Neutrophil (primary cell): ENCODE data around the gene LAMA3.

ENCODE experiments used
- H3K27ac ChIP-seq: fragments of 200-600 bp; sonication (generic); 2 replicates; pipeline ENCODE4 v1.5.1; 2016; ENCODE audit warnings: mild to moderate bottlenecking, moderate library complexity
- H3K27me3 ChIP-seq: fragments of 200-600 bp; sonication (generic); 2 replicates; pipeline ENCODE4 v1.6.0; 2016; ENCODE audit warnings: mild to moderate bottlenecking
- H3K36me3 ChIP-seq: fragments of 200-600 bp; sonication (generic); 2 replicates; pipeline ENCODE4 v1.5.1; 2017
- H3K4me1 ChIP-seq, 2 experiments: fragments of 200-600 bp in 1 of 2; sonication (generic) in 1 of 2; 1 replicate in 1 of 2; 2 replicates in 1 of 2; pipeline versions ENCODE4 v1.5.1 to v1.6.1; 2013 to 2016; ENCODE audit warnings: low read depth in 1 of 2, low read length in 1 of 2, mild to moderate bottlenecking in 1 of 2, moderate library complexity in 1 of 2; ENCODE audit not compliant: control insufficient read depth in 1 of 2, insufficient read depth in 1 of 2
- H3K4me3 ChIP-seq, 2 experiments: fragments of 200-600 bp in 1 of 2; sonication (generic) in 1 of 2; 1 replicate in 1 of 2; 2 replicates in 1 of 2; pipeline ENCODE4 v1.5.1; 2013 to 2016; ENCODE audit warnings: low read depth in 1 of 2, low read length in 1 of 2, mild to moderate bottlenecking in 1 of 2, moderate library complexity in 1 of 2
- H3K9me3 ChIP-seq: fragments of 200-600 bp; sonication (generic); 2 replicates; pipeline ENCODE4 v1.5.1; 2016
- TF ChIP-seq, protein P1 (sequence below): fragments of 200-600 bp; sonication (generic); IDR thresholded peaks from 2 replicates; pipeline ENCODE4 v1.5.1; 2016; ENCODE audit warnings: antibody characterized with exemption

LAMA3 gene

DNA sequence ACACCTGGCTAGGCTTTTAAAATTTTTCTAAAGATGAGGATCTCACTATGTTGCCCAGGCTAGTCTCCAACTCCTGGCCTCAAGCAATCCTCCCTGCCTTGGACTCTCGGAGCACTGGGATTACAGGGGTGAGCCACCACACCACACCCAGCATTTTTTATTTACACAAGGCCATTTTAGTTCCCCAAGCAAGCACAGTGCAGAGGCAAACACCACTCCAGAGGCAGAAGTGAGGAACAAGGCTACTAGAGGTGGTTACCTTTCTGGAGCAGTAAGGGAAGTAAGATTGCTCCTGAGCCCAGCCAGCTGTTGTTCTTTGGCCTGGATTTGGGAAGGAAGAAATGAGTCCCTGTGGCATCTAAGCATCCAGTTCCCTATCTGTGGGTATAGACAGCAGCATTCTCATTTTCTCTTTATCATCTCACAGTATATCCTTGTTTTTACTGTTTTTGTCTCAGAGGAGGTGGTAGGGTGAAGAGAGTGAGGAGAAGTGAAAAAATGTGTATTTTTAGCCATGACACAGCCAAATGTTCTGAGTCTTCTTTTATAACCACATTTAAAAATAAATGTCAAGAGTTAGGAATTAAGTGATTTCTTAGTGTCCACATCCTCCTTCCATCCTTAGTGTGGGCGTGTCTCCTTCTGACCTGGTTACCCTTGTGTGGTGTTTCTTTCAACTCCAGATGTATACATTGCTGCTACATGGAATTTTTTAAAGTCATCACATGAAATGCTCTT, 314.8 kb downstream of the LAMA3 start:
- no peaks in the 10 kb centered on the region for H3K9me3 ChIP-seq
- TF ChIP-seq, protein P1, sequence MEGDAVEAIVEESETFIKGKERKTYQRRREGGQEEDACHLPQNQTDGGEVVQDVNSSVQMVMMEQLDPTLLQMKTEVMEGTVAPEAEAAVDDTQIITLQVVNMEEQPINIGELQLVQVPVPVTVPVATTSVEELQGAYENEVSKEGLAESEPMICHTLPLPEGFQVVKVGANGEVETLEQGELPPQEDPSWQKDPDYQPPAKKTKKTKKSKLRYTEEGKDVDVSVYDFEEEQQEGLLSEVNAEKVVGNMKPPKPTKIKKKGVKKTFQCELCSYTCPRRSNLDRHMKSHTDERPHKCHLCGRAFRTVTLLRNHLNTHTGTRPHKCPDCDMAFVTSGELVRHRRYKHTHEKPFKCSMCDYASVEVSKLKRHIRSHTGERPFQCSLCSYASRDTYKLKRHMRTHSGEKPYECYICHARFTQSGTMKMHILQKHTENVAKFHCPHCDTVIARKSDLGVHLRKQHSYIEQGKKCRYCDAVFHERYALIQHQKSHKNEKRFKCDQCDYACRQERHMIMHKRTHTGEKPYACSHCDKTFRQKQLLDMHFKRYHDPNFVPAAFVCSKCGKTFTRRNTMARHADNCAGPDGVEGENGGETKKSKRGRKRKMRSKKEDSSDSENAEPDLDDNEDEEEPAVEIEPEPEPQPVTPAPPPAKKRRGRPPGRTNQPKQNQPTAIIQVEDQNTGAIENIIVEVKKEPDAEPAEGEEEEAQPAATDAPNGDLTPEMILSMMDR, result no peak
- H3K27ac ChIP-seq, result no peak overlapping the region
- H3K27me3 ChIP-seq, result no peaks in the 10 kb centered on the region
- no peak overlapping the region for H3K4me3 ChIP-seq
- H3K4me1 ChIP-seq, result peaks cover 14 to 19% of the 10 kb centered on the region in 2 experiments
- H3K36me3 ChIP-seq, result no peaks in the 10 kb centered on the region
